Mononuclear cell (primary cell): ENCODE results near the gene GPR35. TPM values are rescaled to one million over a fixed set of nuclear protein-coding genes. Genes with fewer than 3 reads are reported as not detected.
A peak's percentile ranks its signal among the peaks of the same experiment; 100 is the strongest.

Experiments used
- H3K27me3 ChIP-seq: 2 replicates; pipeline ENCODE4 v1.6.0; 2011; ENCODE audit warnings: low read length, control low read depth; ENCODE audit not compliant: insufficient read depth
- H3K4me1 ChIP-seq: 2 replicates; pipeline ENCODE4 v1.5.1; 2011; ENCODE audit warnings: mild to moderate bottlenecking, low read length, control low read depth; ENCODE audit not compliant: insufficient read depth
- H3K4me3 ChIP-seq: 2 replicates; pipeline ENCODE4 v1.5.1; 2011; ENCODE audit warnings: mild to moderate bottlenecking, low read length, moderate library complexity
- H3K9me3 ChIP-seq: 2 replicates; pipeline ENCODE4 v1.5.1; 2011; ENCODE audit warnings: low read depth, mild to moderate bottlenecking, control low read depth, low read length
- total RNA-seq: library from RNA; depleted of rRNA; stranded (reverse); fragments of >200 nt; gene quantifications from one replicate; pipeline ENCODE4 v1.2.3, GENCODE V29; 2012

The GPR35 gene
- total RNA-seq, 1 donor: 40.8 TPM

- peaks cover 53% of the 10 kb centered on the region for H3K4me1 ChIP-seq
- H3K9me3 ChIP-seq: no peaks in the 10 kb centered on the region
- peak overlapping the region; percentile 81 for H3K4me3 ChIP-seq
- no peaks in the 10 kb centered on the region for H3K27me3 ChIP-seq
Measured at GRCh38 chr2:240585681-240586197, 39.5 kb upstream of the GPR35 start.

- no peaks in the 10 kb centered on the region for H3K27me3 ChIP-seq
- no peaks in the 10 kb centered on the region for H3K9me3 ChIP-seq
- H3K4me3 ChIP-seq: peak within 1 kb of the TSS; percentile 81
- H3K4me1 ChIP-seq: peaks cover 49% of the 10 kb centered on the region
Measured at GRCh38 chr2:240586198-240586918, 38.9 kb upstream of the GPR35 start, which contains the start of gene CAPN10. TSS of gene CAPN10 (plus strand) at chr2:240586734. CDS start at chr2:240586912, 178 bp downstream.

GRCh38 chr2:240586919-240587800 is 38.1 kb upstream of the GPR35 start:
- H3K4me1 ChIP-seq: peaks cover 49% of the 10 kb centered on the region
- no peaks in the 10 kb centered on the region for H3K9me3 ChIP-seq
- peak overlapping the region; percentile 81 for H3K4me3 ChIP-seq
- no peaks in the 10 kb centered on the region for H3K27me3 ChIP-seq

- Histone ChIP-seq H3K4me1 (peaks cover 47% of the 10 kb centered on the region), H3K9me3 (no peaks in the 10 kb centered on the region), H3K4me3 (no peak overlapping the region), H3K27me3 (no peaks in the 10 kb centered on the region)
Measured at GRCh38 chr2:240588006-240588655, 37.1 kb upstream of the GPR35 start.

- Histone ChIP-seq H3K27me3 (no peaks in the 10 kb centered on the region), H3K4me3 (no peak overlapping the region), H3K4me1 (peaks cover 42% of the 10 kb centered on the region), H3K9me3 (no peaks in the 10 kb centered on the region)
Measured at GRCh38 chr2:240588669-240589068, 36.6 kb upstream of the GPR35 start.

- H3K4me1 ChIP-seq: peaks cover 35% of the 10 kb centered on the region
- no peaks in the 10 kb centered on the region for H3K9me3 ChIP-seq
- no peak overlapping the region for H3K4me3 ChIP-seq
- H3K27me3 ChIP-seq: no peaks in the 10 kb centered on the region
Measured at GRCh38 chr2:240589375-240589774, 35.9 kb upstream of the GPR35 start.

- H3K4me3 ChIP-seq: no peak overlapping the region
- H3K27me3 ChIP-seq: no peaks in the 10 kb centered on the region
- H3K9me3 ChIP-seq: no peaks in the 10 kb centered on the region
- peaks cover 29% of the 10 kb centered on the region for H3K4me1 ChIP-seq
Measured at GRCh38 chr2:240589850-240590525, 35.3 kb upstream of the GPR35 start.

- Histone ChIP-seq H3K4me1 (peaks cover 22% of the 10 kb centered on the region), H3K9me3 (no peaks in the 10 kb centered on the region), H3K4me3 (no peak overlapping the region), H3K27me3 (no peaks in the 10 kb centered on the region)
Measured at GRCh38 chr2:240590681-240591111, 34.6 kb upstream of the GPR35 start.

- no peaks in the 10 kb centered on the region for H3K9me3 ChIP-seq
- no peak overlapping the region for H3K4me3 ChIP-seq
- no peaks in the 10 kb centered on the region for H3K27me3 ChIP-seq
- peaks cover 19% of the 10 kb centered on the region for H3K4me1 ChIP-seq
Measured at GRCh38 chr2:240591226-240591625, 34.1 kb upstream of the GPR35 start.

- H3K27me3 ChIP-seq: no peaks in the 10 kb centered on the region
- no peak overlapping the region for H3K4me3 ChIP-seq
Measured at GRCh38 chr2:240591784-240592183, 33.5 kb upstream of the GPR35 start.

GRCh38 chr2:240593026-240593702 is 32.1 kb upstream of the GPR35 start:
- no peaks in the 10 kb centered on the region for H3K9me3 ChIP-seq
- H3K4me3 ChIP-seq: no peak overlapping the region
- H3K4me1 ChIP-seq: peaks cover 6% of the 10 kb centered on the region
- H3K27me3 ChIP-seq: no peaks in the 10 kb centered on the region

More at GRCh38 chr2:240591784-240592183, 33.5 kb upstream of the GPR35 start:
- peaks cover 19% of the 10 kb centered on the region for H3K4me1 ChIP-seq
- H3K9me3 ChIP-seq: no peaks in the 10 kb centered on the region

GRCh38 chr2:240593703-240594451 is 31.4 kb upstream of the GPR35 start:
- H3K27me3 ChIP-seq: no peaks in the 10 kb centered on the region
- no peaks in the 10 kb centered on the region for H3K9me3 ChIP-seq
- no peaks in the 10 kb centered on the region for H3K4me1 ChIP-seq
- H3K4me3 ChIP-seq: no peak overlapping the region

- no peaks in the 10 kb centered on the region for H3K9me3 ChIP-seq
- no peaks in the 10 kb centered on the region for H3K27me3 ChIP-seq
- H3K4me1 ChIP-seq: no peaks in the 10 kb centered on the region
- H3K4me3 ChIP-seq: no peak overlapping the region
Measured at GRCh38 chr2:240594511-240595380, 30.5 kb upstream of the GPR35 start.
